IPS DF 4.7 (cell line): ENCODE results near the gene MYO10.

Source experiments
- DNase-seq: peaks from one replicate; pipeline ENCODE4 v3.0.0-alpha.2; 2013; ENCODE audit warnings: low spot score; ENCODE audit errors: extremely low read depth

Gene MYO10

DNA sequence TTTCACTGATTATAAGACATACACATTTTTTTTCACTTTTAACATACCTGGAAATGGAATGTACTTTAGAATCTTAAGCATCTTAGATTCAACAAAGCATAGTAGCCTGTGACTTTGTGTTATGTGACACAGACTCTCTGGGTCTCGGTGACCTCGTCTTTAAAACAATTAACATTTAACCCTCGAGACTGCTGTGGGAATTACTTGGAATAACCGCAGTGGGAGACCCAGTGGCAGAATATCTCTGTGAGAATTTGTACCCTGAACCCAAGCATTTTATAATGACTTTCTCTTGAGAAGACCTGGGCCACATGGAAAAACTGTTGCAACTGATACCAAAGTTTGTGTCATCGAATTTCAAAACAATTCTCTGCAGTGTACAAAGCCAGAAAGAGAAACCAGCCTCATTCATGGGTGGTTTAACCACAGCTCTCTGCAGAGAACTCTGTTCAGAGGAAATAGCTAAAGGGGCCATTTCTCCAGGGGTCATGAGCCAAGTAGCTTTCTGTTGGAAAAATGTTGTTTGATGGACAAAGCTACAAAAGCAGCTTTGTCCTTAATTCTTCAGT, 309.3 kb downstream of the MYO10 start:
- DNase-seq: no peak

DNA sequence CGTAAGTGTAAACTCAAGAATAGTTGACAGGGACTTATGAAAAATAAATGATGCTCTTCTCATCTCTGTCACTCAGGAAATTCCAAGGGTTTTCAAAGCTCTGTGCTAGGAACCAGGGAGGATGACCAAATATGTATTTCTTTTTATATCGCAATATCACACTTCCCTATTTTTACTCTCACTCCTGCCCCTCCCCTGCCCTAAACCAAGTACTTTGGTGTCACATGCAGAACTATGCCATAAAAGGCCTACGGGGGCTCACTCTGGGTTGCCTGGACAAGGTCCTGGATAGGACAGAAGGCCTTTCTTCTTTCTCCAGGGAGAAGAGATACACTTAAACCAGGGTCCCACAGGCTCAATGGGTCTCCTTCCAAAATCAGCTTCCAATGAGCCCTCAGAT, 311.0 kb downstream of the MYO10 start:
- no peak for DNase-seq

DNA sequence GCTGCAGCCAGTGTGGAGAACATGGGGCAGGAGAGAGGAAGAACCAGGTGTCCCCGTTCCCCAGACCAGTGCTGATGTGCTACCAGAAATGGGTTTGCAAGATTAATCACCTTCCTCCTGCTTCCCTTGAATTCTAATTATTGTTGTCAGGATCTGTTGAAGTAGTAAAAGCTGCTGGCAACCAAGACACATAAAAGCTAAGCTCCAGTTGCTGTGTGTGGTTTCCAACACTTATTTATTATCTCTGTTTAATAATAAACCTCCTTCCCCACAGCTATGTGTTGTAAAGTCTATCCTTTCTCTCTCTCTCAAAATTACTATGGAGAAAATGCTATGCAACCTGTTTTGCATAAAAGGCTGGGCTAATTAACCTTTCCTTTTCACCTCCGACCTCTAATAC, 317.0 kb downstream of the MYO10 start:
- no peak for DNase-seq

DNA sequence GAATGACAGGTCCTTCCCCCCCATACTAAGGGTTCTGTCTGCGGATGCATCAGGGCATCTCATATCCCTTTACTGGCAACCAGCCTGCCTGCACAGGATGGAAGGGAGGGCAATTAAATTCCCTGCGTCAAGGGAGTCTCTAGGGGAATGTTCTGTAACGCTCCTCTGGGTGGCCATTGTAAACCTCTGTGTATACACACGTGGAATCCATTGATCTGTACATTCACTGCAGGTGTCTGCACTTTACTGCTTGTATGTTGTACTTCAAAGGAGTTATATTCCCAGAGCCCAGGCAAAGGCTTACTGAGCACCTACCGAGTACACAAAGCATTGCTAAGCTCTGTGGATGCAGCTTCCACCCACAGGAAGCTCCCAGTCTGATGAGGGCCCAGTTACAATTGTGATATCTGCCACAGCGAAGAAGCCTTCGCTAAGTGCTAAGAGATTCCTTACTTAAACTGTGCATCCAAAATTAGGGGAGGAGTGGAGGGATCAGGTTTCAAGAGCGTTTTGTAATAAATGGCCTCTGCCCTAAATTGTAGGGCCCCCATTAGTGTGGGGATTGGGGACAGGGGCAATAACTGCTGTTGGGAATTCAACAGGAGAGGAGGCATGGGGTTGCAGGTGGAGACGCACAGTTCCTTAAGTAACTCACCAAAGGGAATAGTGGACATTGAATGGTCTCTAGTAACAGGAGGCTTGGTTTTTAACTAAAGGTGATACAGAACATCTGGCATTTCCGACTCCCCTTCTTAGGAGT, 317.8 kb downstream of the MYO10 start:
- no peak for DNase-seq

DNA sequence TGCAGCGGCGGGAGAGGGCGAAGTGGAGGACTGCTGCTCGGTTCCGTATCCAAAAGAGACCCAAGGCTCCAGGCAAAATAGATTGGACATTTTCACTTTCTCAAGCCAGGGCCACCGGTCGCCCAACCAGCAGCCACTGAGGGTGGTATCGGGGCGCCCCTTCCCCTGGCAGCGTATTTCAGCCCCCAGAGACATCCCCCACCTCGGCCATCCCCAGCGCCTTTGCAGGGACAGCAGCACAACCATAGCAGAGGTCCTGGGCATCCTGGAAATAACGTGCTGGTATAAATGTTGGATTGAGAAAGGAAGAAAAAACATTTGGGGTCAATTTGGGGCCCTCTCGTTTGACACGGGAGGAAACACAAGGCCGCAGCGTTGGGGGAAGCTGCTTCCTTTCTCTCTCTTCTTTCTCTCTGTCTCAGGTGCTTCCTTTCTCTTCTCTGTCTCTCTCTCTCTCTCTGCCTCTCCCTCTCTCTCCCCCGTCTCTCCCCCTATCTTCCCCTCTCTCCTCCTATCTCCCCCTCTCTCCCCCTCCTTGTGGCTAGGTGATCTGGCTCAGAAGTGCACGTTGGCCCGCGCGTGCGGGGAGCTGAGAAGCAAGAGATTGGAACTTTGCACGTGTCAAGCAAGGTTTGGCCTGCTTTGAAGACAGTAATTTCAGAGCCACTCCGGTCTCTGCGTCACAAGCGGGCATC, 318.7 kb downstream of the MYO10 start:
- no peak for DNase-seq

DNA sequence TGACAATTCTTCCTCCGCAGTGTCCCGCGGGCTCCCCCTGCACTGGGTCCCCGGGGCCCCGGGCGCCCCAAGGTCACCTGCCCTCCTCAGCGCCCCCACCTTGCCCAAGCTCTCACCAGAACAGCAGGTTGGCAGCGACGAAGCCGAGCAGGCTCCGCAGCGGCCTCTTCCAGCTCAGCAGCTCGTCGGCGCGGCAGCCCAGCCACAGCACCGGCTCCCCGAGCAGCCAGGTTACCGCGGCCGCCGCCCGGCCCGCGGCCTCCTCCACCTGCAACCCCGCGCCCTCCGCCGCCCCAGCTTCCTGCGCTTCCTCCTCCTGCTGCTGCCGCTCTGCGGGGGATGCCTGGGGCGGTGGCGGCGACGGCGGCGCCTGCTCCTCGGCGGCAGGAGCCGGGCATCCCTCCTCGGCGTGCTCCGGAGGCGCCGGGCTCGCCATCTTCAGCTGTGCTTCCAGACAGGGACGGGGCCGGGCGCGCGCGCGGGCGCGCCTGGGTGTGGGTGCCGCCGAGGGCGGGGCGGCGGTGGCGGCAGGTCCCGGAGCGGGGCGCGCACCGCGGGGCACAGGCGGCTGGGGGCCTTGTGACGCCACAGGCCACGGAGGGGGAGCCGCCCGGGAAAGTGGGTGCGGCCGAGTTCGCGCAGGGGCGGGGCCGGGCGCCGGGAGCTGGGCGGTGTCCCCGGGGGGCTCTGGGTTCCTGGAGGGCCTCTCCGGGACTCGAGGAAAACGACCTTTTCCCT, 319.4 kb downstream of the MYO10 start, which contains the start of gene RETREG1:
TSS of gene RETREG1 (minus strand) at position 462 of the 738 bp plus-strand sequence. CDS start at position 436, 26 bp downstream.
- DNase-seq: no peak

DNA sequence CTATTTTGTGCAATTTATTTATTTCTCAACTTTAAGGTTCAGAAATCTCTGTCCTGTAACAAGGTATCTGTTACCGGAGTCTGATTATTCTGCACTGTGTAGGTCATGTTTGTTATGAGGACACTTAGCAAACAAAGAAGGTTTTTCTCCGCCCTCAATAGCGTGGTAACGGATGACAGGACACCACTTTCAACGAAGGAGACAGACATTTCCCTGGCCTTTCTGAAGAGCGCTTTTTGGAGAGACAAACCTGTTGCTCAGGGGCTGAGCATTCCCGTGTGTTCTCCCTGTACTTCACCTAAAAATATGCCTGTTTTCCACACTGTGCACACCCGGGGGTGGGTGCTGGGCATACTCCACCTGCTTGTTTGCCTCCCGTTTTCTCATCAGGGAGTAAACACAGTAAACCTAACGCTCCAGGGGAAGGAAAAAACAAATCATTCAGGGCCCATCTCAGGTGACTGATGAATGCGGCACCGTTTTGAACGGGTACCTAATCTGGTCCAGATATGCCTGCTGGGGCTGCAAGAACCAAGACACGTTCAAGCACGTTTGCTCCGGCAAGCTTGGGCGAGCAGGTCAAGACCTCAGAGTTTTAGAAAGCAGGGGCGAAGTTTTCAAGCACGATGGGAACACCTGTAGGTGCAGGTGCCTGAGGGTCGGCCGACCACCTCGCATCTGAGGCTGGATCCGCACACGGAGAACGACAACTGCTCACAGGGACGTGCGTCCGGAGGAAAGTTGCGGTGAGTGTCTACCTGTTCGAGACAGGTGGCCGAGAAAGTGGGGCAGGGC, 320.1 kb downstream of the MYO10 start:
- DNase-seq: no peak

DNA sequence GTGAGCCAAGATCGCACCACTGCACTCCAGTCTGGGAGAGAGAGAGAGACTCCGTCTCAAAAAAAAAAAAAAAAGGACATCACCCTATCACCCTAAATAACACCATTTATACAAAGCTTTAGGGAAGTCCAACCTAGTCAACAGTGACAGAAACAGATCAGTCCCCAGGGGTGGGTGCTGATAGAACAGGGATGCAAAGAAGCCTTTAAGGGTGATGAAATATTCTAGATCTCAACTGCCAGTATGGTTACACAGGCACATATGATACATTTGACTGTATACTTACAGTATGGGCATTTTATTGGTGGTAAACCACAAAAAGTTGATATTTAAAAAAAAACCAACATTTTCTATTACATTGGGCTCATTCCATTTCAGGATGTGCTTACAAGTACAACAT, 324.1 kb downstream of the MYO10 start:
- DNase-seq: no peak
